ENCODE measurements around the gene RBBP8. TPM values are rescaled to one million over a fixed set of nuclear protein-coding genes. Genes with fewer than 3 reads are reported as not detected.

The RBBP8 gene
- polyA plus RNA-seq, 3 donors: 5.8 to 9.6 (median 7.8) TPM

- H3K9me3 Mint-ChIP-seq: no peaks in the 10 kb centered on the region
- Histone ChIP-seq H2AFZ (ENCODE audit: insufficient read depth, low read depth, low read length, poor library complexity, severe bottlenecking) (no peak overlapping the region), H3K9me3 (replicated peaks in 1 of 2; ENCODE audit: control insufficient read depth in 1 of 2, insufficient read depth in 1 of 2, low read length in 2 of 2) (no peaks in the 10 kb centered on the region), H3K4me2 (replicated peaks; ENCODE audit: extremely low read depth, low read length, poor library complexity, severe bottlenecking) (no peak overlapping the region), H3K4me3 (replicated peaks in 1 of 3; ENCODE audit: low read depth in 2 of 3, low read length in 3 of 3) (no peak overlapping the region), H3K4me1 (ENCODE audit: control insufficient read depth in 1 of 2, insufficient read depth in 2 of 2, low read length in 2 of 2) (peaks cover 12% of the 10 kb centered on the region in 2 donors), H3K27ac (ENCODE audit: low read depth in 1 of 2, low read length in 2 of 2) (no peak overlapping the region), H3K36me3 (replicated peaks in 1 of 2; ENCODE audit: control insufficient read depth in 1 of 2, insufficient read depth in 2 of 2, low read length in 2 of 2) (peaks cover 4 to 15% of the 10 kb centered on the region in 2 donors), H3K79me2 (ENCODE audit: insufficient read depth, low read length) (peaks cover 22% of the 10 kb centered on the region), H4K20me1 (ENCODE audit: insufficient read depth, low read length) (no peaks in the 10 kb centered on the region), H3K27me3 (ENCODE audit: control insufficient read depth in 2 of 2, insufficient read depth in 2 of 2, low read length in 2 of 2) (no peaks in the 10 kb centered on the region), H3K9ac (ENCODE audit: insufficient read depth, low read length, poor library complexity, severe bottlenecking) (no peak overlapping the region)
- H3K36me3 Mint-ChIP-seq: peaks cover 10 to 14% of the 10 kb centered on the region in 2 donors
- no CpG with 5 or more reads among the region's 2 CpGs for WGBS (ENCODE audit: insufficient coverage)
- H3K4me1 Mint-ChIP-seq: peaks cover 15% of the 10 kb centered on the region
- no peak for TF ChIP-seq CTCF (IDR thresholded peaks at IDR 0.05)
- no peak overlapping the region for H3K27ac Mint-ChIP-seq
- H3K4me3 Mint-ChIP-seq: no peak overlapping the region
- H3K27me3 Mint-ChIP-seq (ENCODE audit: low read depth in 3 of 3): no peaks in the 10 kb centered on the region
- intact Hi-C loops (cut with micrococcal nuclease): no loop called here
- no peak for DNase-seq
Observed at GRCh38 chr18:22943847-22944246, 10.7 kb downstream of the RBBP8 start.

DNA sequence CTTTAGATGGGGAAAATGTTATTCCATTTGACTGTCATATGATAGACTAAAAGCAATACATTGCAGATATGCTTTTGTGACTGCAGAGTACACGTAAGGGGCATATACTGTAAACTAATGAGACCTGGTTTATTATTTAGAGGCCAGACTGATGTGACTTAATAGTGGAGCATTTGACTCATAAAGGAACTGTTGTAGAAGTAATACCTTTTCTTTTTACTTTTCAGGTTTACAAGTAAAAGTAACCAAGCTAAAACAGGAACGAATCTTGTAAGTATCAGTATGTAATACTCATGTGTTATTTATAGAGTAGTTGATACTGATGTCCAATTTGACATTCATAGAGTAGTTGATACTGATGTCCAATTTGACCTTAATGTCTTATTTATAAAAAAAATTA lies 13.1 kb downstream of the RBBP8 start:
- no CpG with 5 or more reads among the region's 2 CpGs for WGBS (ENCODE audit: insufficient coverage)
- Histone ChIP-seq H3K9me3 (replicated peaks in 1 of 2; ENCODE audit: control insufficient read depth in 1 of 2, insufficient read depth in 1 of 2, low read length in 2 of 2) (no peaks in the 10 kb centered on the region), H3K27me3 (ENCODE audit: control insufficient read depth in 2 of 2, insufficient read depth in 2 of 2, low read length in 2 of 2) (no peaks in the 10 kb centered on the region), H4K20me1 (ENCODE audit: insufficient read depth, low read length) (no peaks in the 10 kb centered on the region), H3K36me3 (replicated peaks in 1 of 2; ENCODE audit: control insufficient read depth in 1 of 2, insufficient read depth in 2 of 2, low read length in 2 of 2) (peaks cover 19 to 34% of the 10 kb centered on the region in 2 donors), H3K79me2 (ENCODE audit: insufficient read depth, low read length) (peaks cover 9% of the 10 kb centered on the region), H3K4me2 (replicated peaks; ENCODE audit: extremely low read depth, low read length, poor library complexity, severe bottlenecking) (no peak overlapping the region), H2AFZ (ENCODE audit: insufficient read depth, low read depth, low read length, poor library complexity, severe bottlenecking) (no peak overlapping the region), H3K4me1 (ENCODE audit: control insufficient read depth in 1 of 2, insufficient read depth in 2 of 2, low read length in 2 of 2) (no peaks in the 10 kb centered on the region), H3K4me3 (replicated peaks in 1 of 3; ENCODE audit: low read depth in 2 of 3, low read length in 3 of 3) (no peak overlapping the region), H3K27ac (ENCODE audit: low read depth in 1 of 2, low read length in 2 of 2) (no peak overlapping the region), H3K9ac (ENCODE audit: insufficient read depth, low read length, poor library complexity, severe bottlenecking) (no peak overlapping the region)
- no peaks in the 10 kb centered on the region for H3K9me3 Mint-ChIP-seq
- no peaks in the 10 kb centered on the region for H3K27me3 Mint-ChIP-seq (ENCODE audit: low read depth in 3 of 3)
- no peak overlapping the region for H3K27ac Mint-ChIP-seq
- no peak for TF ChIP-seq CTCF (IDR thresholded peaks at IDR 0.05)
- no peak for DNase-seq
- H3K4me1 Mint-ChIP-seq: peaks cover under 1% of the 10 kb centered on the region
- intact Hi-C loops (cut with micrococcal nuclease): no loop called here
- H3K4me3 Mint-ChIP-seq: no peak overlapping the region
- H3K36me3 Mint-ChIP-seq: peaks cover 22 to 32% of the 10 kb centered on the region in 2 donors
